Measurements from ENCODE around the gene PRRC1. TPM values are rescaled to one million over a fixed set of nuclear protein-coding genes. Genes with fewer than 3 reads are reported as not detected.

Gene PRRC1
- 10 to 100 TPM; 44.4 to 47.7 TPM for total RNA-seq

- POLR2A ChIA-PET: interaction anchor here (1.0 to 1.4 kb wide), 2 partner anchors 288 to 740 kb away, joined by 3 read pairs; no protein-coding TSS in a partner anchor
- Mint-ChIP-seq H3K4me1 (peaks cover 25% of the 10 kb centered on the region), H3K36me3 (ENCODE audit: low read depth) (peaks cover 36% of the 10 kb centered on the region), H3K4me3 (peak within 1 kb of the TSS; percentile 82), H3K9me3 (peaks cover 13% of the 10 kb centered on the region), H3K27me3 (peaks cover 2% of the 10 kb centered on the region), H3K27ac (peak within 1 kb of the TSS; percentile 64)
- peak; percentile 82 for DNase-seq
- CTCF ChIA-PET: interaction anchor here (0.7 to 1.9 kb wide), 2 partner anchors 25 to 1116 kb away, joined by 3 to 4 read pairs; no protein-coding TSS in a partner anchor
Measured at GRCh38 chr5:127517480-127518318, at the start of gene PRRC1. PRRC1 (plus strand) TSS chr5:127517640; CDS start chr5:127523480, 5,840 bp downstream.

GRCh38 chr5:127471211-127471610 lies 46.2 kb upstream of the PRRC1 start:
- no peaks in the 10 kb centered on the region for H3K9me3 Mint-ChIP-seq
- no peaks in the 10 kb centered on the region for H3K36me3 Mint-ChIP-seq (ENCODE audit: low read depth)
- no peak overlapping the region for H3K27ac Mint-ChIP-seq
- CTCF ChIA-PET: no interaction called here
- H3K4me1 Mint-ChIP-seq: no peaks in the 10 kb centered on the region
- no peak overlapping the region for H3K4me3 Mint-ChIP-seq
- peaks cover 7% of the 10 kb centered on the region for H3K27me3 Mint-ChIP-seq
- no peak for DNase-seq
- POLR2A ChIA-PET: no interaction called here

GRCh38 chr5:127472700-127473099 lies 44.7 kb upstream of the PRRC1 start:
- Mint-ChIP-seq H3K27ac (no peak overlapping the region), H3K36me3 (ENCODE audit: low read depth) (no peaks in the 10 kb centered on the region), H3K9me3 (no peaks in the 10 kb centered on the region), H3K27me3 (peaks cover 6% of the 10 kb centered on the region), H3K4me1 (no peaks in the 10 kb centered on the region), H3K4me3 (no peak overlapping the region)
- DNase-seq: no peak
- CTCF ChIA-PET: interaction anchor here (0.9 kb wide), 1 partner anchor 20 kb away, joined by 3 read pairs; no protein-coding TSS in a partner anchor
- POLR2A ChIA-PET: no interaction called here

- H3K27me3 Mint-ChIP-seq: peaks cover 23% of the 10 kb centered on the region
- no peaks in the 10 kb centered on the region for H3K9me3 Mint-ChIP-seq
- no peak for DNase-seq
- no peak overlapping the region for H3K4me3 Mint-ChIP-seq
- POLR2A ChIA-PET: no interaction called here
- no peak overlapping the region for H3K27ac Mint-ChIP-seq
- H3K36me3 Mint-ChIP-seq (ENCODE audit: low read depth): no peaks in the 10 kb centered on the region
- CTCF ChIA-PET: no interaction called here
- H3K4me1 Mint-ChIP-seq: no peaks in the 10 kb centered on the region
Measured at GRCh38 chr5:127486471-127486870, 31.0 kb upstream of the PRRC1 start.

GRCh38 chr5:127492854-127493738 lies 24.3 kb upstream of the PRRC1 start:
- ChIA-PET POLR2A (no interaction called here), CTCF (interaction anchor here (0.6 to 1.6 kb wide), 14 partner anchors 9 to 893 kb away, joined by 3 to 5 read pairs (median 4); partner anchors contain the start of genes C5orf63 and PHAX)
- Mint-ChIP-seq H3K9me3 (no peaks in the 10 kb centered on the region), H3K4me3 (no peak overlapping the region), H3K27ac (no peak overlapping the region), H3K36me3 (ENCODE audit: low read depth) (no peaks in the 10 kb centered on the region), H3K27me3 (peaks cover 32% of the 10 kb centered on the region), H3K4me1 (no peaks in the 10 kb centered on the region)
- DNase-seq: no peak

- no peaks in the 10 kb centered on the region for H3K36me3 Mint-ChIP-seq (ENCODE audit: low read depth)
- H3K4me1 Mint-ChIP-seq: no peaks in the 10 kb centered on the region
- no peaks in the 10 kb centered on the region for H3K9me3 Mint-ChIP-seq
- no peak for DNase-seq
- ChIA-PET POLR2A (no interaction called here), CTCF (interaction anchor here (1.1 to 1.7 kb wide), 2 partner anchors 207 to 720 kb away, joined by 3 to 4 read pairs; no protein-coding TSS in a partner anchor)
- H3K27me3 Mint-ChIP-seq: peaks cover 16% of the 10 kb centered on the region
- H3K4me3 Mint-ChIP-seq: no peak overlapping the region
- H3K27ac Mint-ChIP-seq: no peak overlapping the region
Measured at GRCh38 chr5:127498548-127498947, 18.9 kb upstream of the PRRC1 start.

GRCh38 chr5:127505905-127506304 lies 11.5 kb upstream of the PRRC1 start:
- H3K4me3 Mint-ChIP-seq: no peak overlapping the region
- CTCF ChIA-PET: no interaction called here
- no peak overlapping the region for H3K27ac Mint-ChIP-seq
- POLR2A ChIA-PET: no interaction called here
- peaks cover 15% of the 10 kb centered on the region for H3K27me3 Mint-ChIP-seq
- H3K36me3 Mint-ChIP-seq (ENCODE audit: low read depth): no peaks in the 10 kb centered on the region
- H3K9me3 Mint-ChIP-seq: no peaks in the 10 kb centered on the region
- no peaks in the 10 kb centered on the region for H3K4me1 Mint-ChIP-seq
- DNase-seq: no peak

GRCh38 chr5:127506616-127507015 lies 10.8 kb upstream of the PRRC1 start:
- POLR2A ChIA-PET: no interaction called here

GRCh38 chr5:127508644-127509373 lies 8.6 kb upstream of the PRRC1 start:
- no peaks in the 10 kb centered on the region for H3K36me3 Mint-ChIP-seq (ENCODE audit: low read depth)
- H3K4me3 Mint-ChIP-seq: no peak overlapping the region
- CTCF ChIA-PET: no interaction called here

More at GRCh38 chr5:127506616-127507015, 10.8 kb upstream of the PRRC1 start:
- CTCF ChIA-PET: no interaction called here
- Mint-ChIP-seq H3K9me3 (no peaks in the 10 kb centered on the region), H3K27ac (no peak overlapping the region), H3K4me1 (no peaks in the 10 kb centered on the region), H3K27me3 (peaks cover 21% of the 10 kb centered on the region), H3K36me3 (ENCODE audit: low read depth) (no peaks in the 10 kb centered on the region), H3K4me3 (no peak overlapping the region)
- DNase-seq: no peak

GRCh38 chr5:127513408-127513970 lies 4.0 kb upstream of the PRRC1 start:
- H3K9me3 Mint-ChIP-seq: no peaks in the 10 kb centered on the region
- H3K27me3 Mint-ChIP-seq: peaks cover 16% of the 10 kb centered on the region
- no peak for DNase-seq
- no peak overlapping the region for H3K4me3 Mint-ChIP-seq
- CTCF ChIA-PET: no interaction called here
- peaks cover 2% of the 10 kb centered on the region for H3K36me3 Mint-ChIP-seq (ENCODE audit: low read depth)
- POLR2A ChIA-PET: no interaction called here
- H3K4me1 Mint-ChIP-seq: peaks cover 6% of the 10 kb centered on the region
- H3K27ac Mint-ChIP-seq: no peak overlapping the region

More at GRCh38 chr5:127508644-127509373, 8.6 kb upstream of the PRRC1 start:
- Mint-ChIP-seq H3K4me1 (no peaks in the 10 kb centered on the region), H3K9me3 (no peaks in the 10 kb centered on the region), H3K27me3 (peaks cover 25% of the 10 kb centered on the region), H3K27ac (no peak overlapping the region)
- DNase-seq: no peak
- POLR2A ChIA-PET: no interaction called here

GRCh38 chr5:127514816-127515215 lies 2.6 kb upstream of the PRRC1 start:
- Mint-ChIP-seq H3K4me1 (peaks cover 20% of the 10 kb centered on the region), H3K4me3 (no peak overlapping the region), H3K27me3 (peaks cover 13% of the 10 kb centered on the region), H3K9me3 (no peaks in the 10 kb centered on the region), H3K27ac (no peak overlapping the region), H3K36me3 (ENCODE audit: low read depth) (peaks cover 12% of the 10 kb centered on the region)
- POLR2A ChIA-PET: no interaction called here
- CTCF ChIA-PET: no interaction called here
- no peak for DNase-seq

GRCh38 chr5:127515693-127516440 lies 1.6 kb upstream of the PRRC1 start:
- Mint-ChIP-seq H3K4me1 (peaks cover 21% of the 10 kb centered on the region), H3K27ac (no peak overlapping the region), H3K9me3 (peaks cover 4% of the 10 kb centered on the region), H3K36me3 (ENCODE audit: low read depth) (peaks cover 22% of the 10 kb centered on the region), H3K4me3 (no peak overlapping the region), H3K27me3 (peaks cover 12% of the 10 kb centered on the region)
- CTCF ChIA-PET: no interaction called here
- POLR2A ChIA-PET: no interaction called here
- DNase-seq: no peak

All from activated CD4-positive, alpha-beta memory T cell treated with anti-CD3 and anti-CD28 coated beads, Interleukin-2, amount 10 ng/mL, durations not matched to agents 7 days and 5 days (primary cell).